Fibroblast of mammary gland (primary cell): ENCODE results near the gene GSS.

Experiments
- DNase-seq: peaks from one replicate; pipeline ENCODE4 v3.0.0-alpha.2; 2010; ENCODE audit warnings: low read depth
- H3K4me3 ChIP-seq: 2 replicates; pipeline ENCODE4 v1.5.1; 2011; ENCODE audit warnings: low read depth, mild to moderate bottlenecking, low read length, moderate library complexity; ENCODE audit not compliant: control insufficient read depth
- CTCF ChIP-seq: conservative IDR thresholded peaks from 2 replicates; pipeline ENCODE4 v1.5.1; 2011; ENCODE audit warnings: low read depth, low read length, inconsistent platforms; ENCODE audit not compliant: control insufficient read depth, insufficient read depth

The GSS gene

GRCh38 chr20:34997774-34998173 is 42.2 kb upstream of the GSS start:
- no peak overlapping the region for H3K4me3 ChIP-seq
- DNase-seq, result no peak

GRCh38 chr20:34997131-34997561 is 41.5 kb upstream of the GSS start:
- H3K4me3 ChIP-seq, result no peak overlapping the region
- TF ChIP-seq CTCF, result no peak
- DNase-seq, result peak; percentile 29

More at GRCh38 chr20:34997774-34998173, 42.2 kb upstream of the GSS start:
- no peak for TF ChIP-seq CTCF

- H3K4me3 ChIP-seq, result no peak overlapping the region
- TF ChIP-seq CTCF, result no peak
- no peak for DNase-seq
These were observed 40.8 kb upstream of the GSS start for GRCh38 chr20:34996243-34997028.

- TF ChIP-seq CTCF, result no peak
- no peak for DNase-seq
- no peak overlapping the region for H3K4me3 ChIP-seq
These were observed 40.1 kb upstream of the GSS start for GRCh38 chr20:34995696-34996095.

GRCh38 chr20:34995192-34995591 is 39.6 kb upstream of the GSS start:
- DNase-seq, result no peak
- TF ChIP-seq CTCF, result no peak

GRCh38 chr20:34994509-34995131 is 39.0 kb upstream of the GSS start:
- no peak for DNase-seq
- TF ChIP-seq CTCF, result no peak
- no peak overlapping the region for H3K4me3 ChIP-seq

More at GRCh38 chr20:34995192-34995591, 39.6 kb upstream of the GSS start:
- H3K4me3 ChIP-seq, result no peak overlapping the region
